Measurements from ENCODE around the gene ECE1. TPM values are rescaled to one million over a fixed set of nuclear protein-coding genes. Genes with fewer than 3 reads are reported as not detected.
A peak's percentile ranks its signal among the peaks of the same experiment; 100 is the strongest.

The ECE1 gene
- total and polyA plus RNA-seq, 2 donors (not counting 3 experiments of a cell fraction or from before 2014, with no cell fraction given) = 437 to 562 TPM

DNA sequence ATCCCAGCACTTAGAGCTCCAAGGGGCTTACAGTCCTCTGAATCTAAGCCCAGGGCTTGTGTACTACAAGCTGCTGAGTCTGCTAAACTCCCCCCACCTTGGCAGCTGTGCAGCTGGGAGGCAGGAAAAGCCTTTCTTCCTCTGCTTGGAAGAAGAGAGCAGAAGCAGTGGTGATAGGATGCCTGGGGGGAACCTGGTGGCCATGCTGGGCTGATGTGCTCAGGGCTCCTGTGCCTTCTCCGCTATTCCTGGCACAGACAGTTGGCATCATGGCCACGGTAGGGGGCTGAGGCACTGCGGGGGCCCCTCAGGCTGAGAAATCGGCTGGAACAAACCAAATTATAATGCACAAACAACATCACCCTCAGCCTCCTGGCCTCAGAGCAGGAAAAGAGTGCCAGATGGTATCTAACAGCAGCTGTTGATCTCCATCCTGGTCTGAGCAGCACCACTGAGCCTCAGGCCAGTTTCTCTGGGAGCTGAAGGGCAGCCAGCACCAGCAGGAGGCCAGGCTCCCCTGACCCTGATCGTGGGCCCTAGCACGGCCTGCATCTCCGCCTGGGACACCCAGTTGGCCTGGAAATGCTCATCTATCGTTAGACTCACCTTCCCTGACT lies 35.8 kb downstream of the ECE1 start:
- FAIRE-seq = peak; percentile 44

More for the DNA sequence above, 35.8 kb downstream of the ECE1 start:
- dilution Hi-C loops (cut with MboI; ENCODE audit: extremely low pct_ligation_motif_present, low sequenced_read_pairs) = no loop called here
- Histone ChIP-seq H3K9me3 (replicated peaks; ENCODE audit: control insufficient read depth, insufficient read depth, low read length) (no peaks in the 10 kb centered on the region), H4K20me1 (replicated peaks; ENCODE audit: control insufficient read depth, extremely low read depth, insufficient read depth, low read length) (no peaks in the 10 kb centered on the region), H3K27ac (ENCODE audit: insufficient read depth, low read depth, low read length) (peak overlapping the region; percentile 29), H3K27me3 (ENCODE audit: control insufficient read depth in 2 of 2, insufficient read depth in 2 of 2, low read length in 2 of 2) (no peaks in the 10 kb centered on the region), H3K9ac (replicated peaks; ENCODE audit: extremely low read depth, insufficient read depth, low read length) (no peak overlapping the region), H2AFZ (ENCODE audit: low read depth, low read length) (no peak overlapping the region), H3K4me1 (ENCODE audit: control insufficient read depth, extremely low read depth, insufficient read depth, low read length) (peaks cover 27% of the 10 kb centered on the region), H3K4me2 (ENCODE audit: insufficient read depth, low read length) (no peak overlapping the region), H3K9me1 (replicated peaks; ENCODE audit: control insufficient read depth, extremely low read depth, insufficient read depth, low read length) (no peaks in the 10 kb centered on the region), H3K36me3 (ENCODE audit: control insufficient read depth in 2 of 2, extremely low read depth in 1 of 2, insufficient read depth in 2 of 2, low read length in 2 of 2) (peaks cover 26 to 49% of the 10 kb centered on the region in 2 experiments), H3K4me3 (replicated peaks in 1 of 3; ENCODE audit: insufficient read depth in 1 of 3, low read depth in 1 of 3, low read length in 3 of 3) (no peak overlapping the region), H3K79me2 (ENCODE audit: control insufficient read depth, insufficient read depth, low read length) (peaks cover 31% of the 10 kb centered on the region)
- BruUV-seq (replicated peaks) = no TSS peak
- ChIA-PET POLR2A (interaction anchor here (1.0 to 2.1 kb wide), 2 partner anchors 15 to 25 kb away, joined by 3 to 8 read pairs; no protein-coding TSS in a partner anchor), CTCF (interaction anchor here (0.5 to 9.7 kb wide), 42 partner anchors 9 to 596 kb away, joined by 3 to 301 read pairs (median 6); partner anchors contain the start of gene ECE1)
- no peak for TF ChIP-seq JUN (IDR thresholded peaks at IDR 0.05; ENCODE audit: borderline replicate concordance, insufficient read depth, insufficient read length, low read depth)
- TF ChIP-seq, protein P1, sequence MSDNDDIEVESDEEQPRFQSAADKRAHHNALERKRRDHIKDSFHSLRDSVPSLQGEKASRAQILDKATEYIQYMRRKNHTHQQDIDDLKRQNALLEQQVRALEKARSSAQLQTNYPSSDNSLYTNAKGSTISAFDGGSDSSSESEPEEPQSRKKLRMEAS (IDR thresholded peaks at IDR 0.05; ENCODE audit: insufficient read depth, insufficient read length) = no peak
- TF ChIP-seq POLR2A (IDR thresholded peaks at IDR 0.05; ENCODE audit: low read depth, low read length) = no peak
- TF ChIP-seq POLR2AphosphoS5 (IDR thresholded peaks at IDR 0.05; ENCODE audit: insufficient read depth, low read depth, low read length) = no peak
- TF ChIP-seq FOS (IDR thresholded peaks at IDR 0.05; ENCODE audit: borderline replicate concordance, insufficient read depth, low read length) = no peak
- TF ChIP-seq, protein P2, sequence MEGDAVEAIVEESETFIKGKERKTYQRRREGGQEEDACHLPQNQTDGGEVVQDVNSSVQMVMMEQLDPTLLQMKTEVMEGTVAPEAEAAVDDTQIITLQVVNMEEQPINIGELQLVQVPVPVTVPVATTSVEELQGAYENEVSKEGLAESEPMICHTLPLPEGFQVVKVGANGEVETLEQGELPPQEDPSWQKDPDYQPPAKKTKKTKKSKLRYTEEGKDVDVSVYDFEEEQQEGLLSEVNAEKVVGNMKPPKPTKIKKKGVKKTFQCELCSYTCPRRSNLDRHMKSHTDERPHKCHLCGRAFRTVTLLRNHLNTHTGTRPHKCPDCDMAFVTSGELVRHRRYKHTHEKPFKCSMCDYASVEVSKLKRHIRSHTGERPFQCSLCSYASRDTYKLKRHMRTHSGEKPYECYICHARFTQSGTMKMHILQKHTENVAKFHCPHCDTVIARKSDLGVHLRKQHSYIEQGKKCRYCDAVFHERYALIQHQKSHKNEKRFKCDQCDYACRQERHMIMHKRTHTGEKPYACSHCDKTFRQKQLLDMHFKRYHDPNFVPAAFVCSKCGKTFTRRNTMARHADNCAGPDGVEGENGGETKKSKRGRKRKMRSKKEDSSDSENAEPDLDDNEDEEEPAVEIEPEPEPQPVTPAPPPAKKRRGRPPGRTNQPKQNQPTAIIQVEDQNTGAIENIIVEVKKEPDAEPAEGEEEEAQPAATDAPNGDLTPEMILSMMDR (IDR thresholded peaks at IDR 0.05; ENCODE audit: extremely low read depth in 1 of 2, insufficient read depth in 1 of 2, low read depth in 1 of 2, low read length in 2 of 2) = no peak
- no peak for TF ChIP-seq EZH2 (IDR thresholded peaks at IDR 0.05; ENCODE audit: borderline replicate concordance, low read depth, low read length, severe bottlenecking)
- TF ChIP-seq MYC (IDR thresholded peaks at IDR 0.05; ENCODE audit: low read depth, low read length) = no peak
- no peak for TF ChIP-seq GATA2 (IDR thresholded peaks at IDR 0.05; ENCODE audit: insufficient read depth, insufficient read length, low read depth, low read length)
- intact Hi-C loops (cut with micrococcal nuclease) = loop anchor here (1.0 to 10.0 kb wide), 3 partner anchors 8 to 320 kb away; no protein-coding TSS in a partner anchor
- peak; percentile 81 for DNase-seq (ENCODE audit: low read depth, low spot score)
